ENCODE results near the gene WDR44.

DNA sequence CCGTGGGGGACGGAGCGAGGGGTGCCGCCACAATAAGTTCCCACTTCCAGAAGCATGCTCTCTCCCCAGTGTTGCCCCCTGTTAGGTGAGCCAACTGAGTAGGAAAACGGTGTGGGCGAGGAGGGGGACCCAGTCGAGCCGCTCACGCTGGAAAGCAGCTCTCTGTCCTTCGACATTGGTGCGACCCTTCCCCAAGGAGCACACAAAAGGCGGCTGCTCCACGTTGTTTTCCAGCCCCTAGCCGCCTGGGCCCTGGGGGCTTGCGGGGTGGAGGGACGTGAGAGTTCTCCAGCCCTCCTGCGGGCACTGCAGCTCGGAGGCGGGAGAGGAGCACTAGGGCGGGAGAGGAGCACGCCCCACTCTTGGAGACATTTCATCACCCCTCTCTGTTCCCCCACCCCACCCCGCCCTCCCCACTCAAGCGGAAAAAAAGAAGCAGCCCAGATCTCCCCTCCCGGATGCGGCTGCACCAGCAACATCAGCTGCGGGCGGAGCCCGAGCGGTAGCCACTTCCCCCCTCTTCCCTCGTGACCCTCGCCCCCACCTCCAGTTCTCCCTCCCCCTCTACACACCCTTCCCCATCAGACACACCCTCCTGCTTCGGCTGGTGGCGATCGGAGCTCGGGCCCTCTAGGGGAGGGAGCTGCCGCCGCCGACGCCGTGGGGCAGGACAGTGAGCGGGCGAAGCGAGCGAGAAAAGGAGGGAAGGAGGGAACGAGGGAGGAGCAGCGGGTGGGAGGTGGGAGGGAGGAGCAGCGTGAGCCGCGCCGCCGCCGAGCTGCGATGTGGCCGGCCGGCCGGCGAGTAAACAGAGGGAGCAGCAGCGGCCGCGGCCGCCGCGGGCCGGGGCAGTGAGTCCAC, 149.4 kb downstream of the WDR44 start, which contains the start of gene DOCK11:
- no peak for TF ChIP-seq EZH2 (IDR thresholded peaks at IDR 0.05; ENCODE audit: low read length, unreplicated experiment)
- TF ChIP-seq, protein P1, sequence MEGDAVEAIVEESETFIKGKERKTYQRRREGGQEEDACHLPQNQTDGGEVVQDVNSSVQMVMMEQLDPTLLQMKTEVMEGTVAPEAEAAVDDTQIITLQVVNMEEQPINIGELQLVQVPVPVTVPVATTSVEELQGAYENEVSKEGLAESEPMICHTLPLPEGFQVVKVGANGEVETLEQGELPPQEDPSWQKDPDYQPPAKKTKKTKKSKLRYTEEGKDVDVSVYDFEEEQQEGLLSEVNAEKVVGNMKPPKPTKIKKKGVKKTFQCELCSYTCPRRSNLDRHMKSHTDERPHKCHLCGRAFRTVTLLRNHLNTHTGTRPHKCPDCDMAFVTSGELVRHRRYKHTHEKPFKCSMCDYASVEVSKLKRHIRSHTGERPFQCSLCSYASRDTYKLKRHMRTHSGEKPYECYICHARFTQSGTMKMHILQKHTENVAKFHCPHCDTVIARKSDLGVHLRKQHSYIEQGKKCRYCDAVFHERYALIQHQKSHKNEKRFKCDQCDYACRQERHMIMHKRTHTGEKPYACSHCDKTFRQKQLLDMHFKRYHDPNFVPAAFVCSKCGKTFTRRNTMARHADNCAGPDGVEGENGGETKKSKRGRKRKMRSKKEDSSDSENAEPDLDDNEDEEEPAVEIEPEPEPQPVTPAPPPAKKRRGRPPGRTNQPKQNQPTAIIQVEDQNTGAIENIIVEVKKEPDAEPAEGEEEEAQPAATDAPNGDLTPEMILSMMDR (conservative IDR thresholded peaks at IDR 0.05; ENCODE audit: low read depth, low read length), result no peak
- TF ChIP-seq EZH2phosphoT487 (IDR thresholded peaks at IDR 0.05; ENCODE audit: borderline replicate concordance, low read length), result no peak

Data from PC-3 (cell line).